Kidney epithelial cell (primary cell): ENCODE measurements around the gene TRIO. TPM values are rescaled to one million over a fixed set of nuclear protein-coding genes. Genes with fewer than 3 reads are reported as not detected.

ENCODE experiments used
- DNase-seq: peaks from one replicate; pipeline ENCODE4 v3.0.0-alpha.2; 2010; ENCODE audit warnings: low read depth
- H3K27me3 ChIP-seq: 2 replicates; pipeline ENCODE4 v1.6.0; 2011; ENCODE audit warnings: low read length; ENCODE audit not compliant: control insufficient read depth, insufficient read depth
- H3K36me3 ChIP-seq: 2 replicates; pipeline ENCODE4 v1.5.1; 2011; ENCODE audit warnings: low read length; ENCODE audit not compliant: control insufficient read depth, insufficient read depth
- H3K4me3 ChIP-seq: 2 replicates; pipeline ENCODE4 v1.5.1; 2011; ENCODE audit warnings: low read depth, mild to moderate bottlenecking, control low read depth, low read length
- total RNA-seq: library from RNA; depleted of rRNA; stranded (reverse); fragments of >200 nt; gene quantifications from 2 replicates; pipeline ENCODE4 v1.2.3, GENCODE V29; 2015
- TF ChIP-seq, protein P1 (sequence below): IDR thresholded peaks from 2 replicates; pipeline ENCODE4 v1.5.1; 2011; ENCODE audit warnings: mild to moderate bottlenecking, moderate library complexity, low read length, control low read depth, inconsistent platforms; ENCODE audit not compliant: insufficient read depth, poor library complexity, severe bottlenecking

TRIO gene
- total RNA-seq, 1 donor from 2014 or later: 174 TPM

DNA sequence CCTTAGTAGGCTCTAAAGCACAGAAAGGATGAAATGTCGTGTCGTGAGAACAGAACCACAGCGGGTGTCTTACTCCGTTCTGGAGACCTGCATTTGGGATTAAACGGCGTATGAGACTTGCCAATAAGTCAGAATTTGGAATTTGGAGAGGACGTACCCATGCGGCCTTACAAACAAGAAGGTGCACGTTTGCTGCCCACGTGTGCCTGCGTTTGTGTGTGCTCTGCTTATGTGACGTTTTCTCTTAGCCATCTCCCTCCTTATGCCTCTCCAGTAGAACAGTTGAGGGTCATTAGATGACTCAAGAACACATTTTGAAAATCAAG lies 266.9 kb downstream of the TRIO start:
- no peaks in the 10 kb centered on the region for H3K27me3 ChIP-seq
- DNase-seq: no peak
- peaks cover 3% of the 10 kb centered on the region for H3K36me3 ChIP-seq
- H3K4me3 ChIP-seq: no peak overlapping the region
- TF ChIP-seq, protein P1, sequence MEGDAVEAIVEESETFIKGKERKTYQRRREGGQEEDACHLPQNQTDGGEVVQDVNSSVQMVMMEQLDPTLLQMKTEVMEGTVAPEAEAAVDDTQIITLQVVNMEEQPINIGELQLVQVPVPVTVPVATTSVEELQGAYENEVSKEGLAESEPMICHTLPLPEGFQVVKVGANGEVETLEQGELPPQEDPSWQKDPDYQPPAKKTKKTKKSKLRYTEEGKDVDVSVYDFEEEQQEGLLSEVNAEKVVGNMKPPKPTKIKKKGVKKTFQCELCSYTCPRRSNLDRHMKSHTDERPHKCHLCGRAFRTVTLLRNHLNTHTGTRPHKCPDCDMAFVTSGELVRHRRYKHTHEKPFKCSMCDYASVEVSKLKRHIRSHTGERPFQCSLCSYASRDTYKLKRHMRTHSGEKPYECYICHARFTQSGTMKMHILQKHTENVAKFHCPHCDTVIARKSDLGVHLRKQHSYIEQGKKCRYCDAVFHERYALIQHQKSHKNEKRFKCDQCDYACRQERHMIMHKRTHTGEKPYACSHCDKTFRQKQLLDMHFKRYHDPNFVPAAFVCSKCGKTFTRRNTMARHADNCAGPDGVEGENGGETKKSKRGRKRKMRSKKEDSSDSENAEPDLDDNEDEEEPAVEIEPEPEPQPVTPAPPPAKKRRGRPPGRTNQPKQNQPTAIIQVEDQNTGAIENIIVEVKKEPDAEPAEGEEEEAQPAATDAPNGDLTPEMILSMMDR: no peak

DNA sequence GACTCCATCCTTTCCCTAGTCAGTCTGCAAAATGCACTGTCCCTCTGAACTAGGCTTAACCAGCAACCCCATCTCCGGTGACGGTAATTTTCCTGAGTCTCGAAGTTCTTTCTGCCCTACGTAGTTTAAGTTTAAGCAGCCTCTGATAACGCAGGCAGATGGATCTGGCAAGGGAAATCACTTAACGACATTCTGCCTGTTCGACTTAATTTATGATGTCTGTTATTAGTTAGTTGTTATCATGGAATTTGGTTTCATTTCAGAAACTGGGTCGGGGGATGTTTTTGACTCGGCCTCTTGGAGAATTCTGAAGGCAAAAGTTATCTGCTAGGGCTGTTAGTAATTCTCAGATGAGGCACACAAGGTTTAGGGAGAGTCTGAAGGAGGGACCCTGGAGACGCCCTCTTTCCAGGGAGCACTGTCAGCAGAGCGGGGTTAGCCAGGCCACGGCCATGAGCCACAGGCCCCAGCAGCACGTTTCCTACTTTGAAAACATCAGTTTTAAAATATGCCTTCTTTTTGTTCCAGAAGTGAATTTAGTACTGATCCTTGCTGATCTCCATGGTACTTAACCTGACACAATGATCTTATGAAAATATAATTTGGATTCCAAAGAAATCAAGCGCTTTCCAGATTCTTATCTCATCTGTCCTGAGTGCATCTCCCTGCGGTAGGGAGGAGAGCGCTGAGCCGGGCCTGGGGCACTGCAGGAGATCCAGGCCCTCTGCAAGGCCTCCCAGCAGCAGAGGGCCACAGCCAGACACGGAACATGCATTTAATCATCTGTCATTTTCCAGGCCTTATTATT lies 267.5 kb downstream of the TRIO start:
- no peak for DNase-seq
- TF ChIP-seq, protein P1: no peak
- Histone ChIP-seq H3K27me3 (no peaks in the 10 kb centered on the region), H3K36me3 (peaks cover 3% of the 10 kb centered on the region), H3K4me3 (no peak overlapping the region)

DNA sequence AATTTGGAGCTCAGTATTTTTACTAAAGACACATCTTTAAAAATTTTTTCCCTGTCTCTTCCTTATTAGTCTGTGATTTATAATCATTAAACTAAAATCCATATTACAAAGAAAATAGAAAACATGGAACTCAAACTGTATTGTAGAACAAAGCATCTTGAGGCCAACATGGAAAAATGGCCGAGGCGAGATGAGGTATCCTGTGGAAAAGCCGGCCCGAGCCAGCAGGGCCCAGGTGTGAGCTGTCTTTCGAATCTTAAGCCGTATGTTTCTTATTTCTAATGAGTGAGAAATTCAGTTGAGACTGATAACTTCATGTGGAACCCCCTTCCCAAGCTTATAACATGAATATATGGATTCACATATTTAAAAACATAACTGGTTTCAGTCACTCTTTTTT lies 268.1 kb downstream of the TRIO start:
- TF ChIP-seq, protein P1: no peak
- no peak for DNase-seq
- Histone ChIP-seq H3K27me3 (no peaks in the 10 kb centered on the region), H3K4me3 (no peak overlapping the region), H3K36me3 (peaks cover 3% of the 10 kb centered on the region)

DNA sequence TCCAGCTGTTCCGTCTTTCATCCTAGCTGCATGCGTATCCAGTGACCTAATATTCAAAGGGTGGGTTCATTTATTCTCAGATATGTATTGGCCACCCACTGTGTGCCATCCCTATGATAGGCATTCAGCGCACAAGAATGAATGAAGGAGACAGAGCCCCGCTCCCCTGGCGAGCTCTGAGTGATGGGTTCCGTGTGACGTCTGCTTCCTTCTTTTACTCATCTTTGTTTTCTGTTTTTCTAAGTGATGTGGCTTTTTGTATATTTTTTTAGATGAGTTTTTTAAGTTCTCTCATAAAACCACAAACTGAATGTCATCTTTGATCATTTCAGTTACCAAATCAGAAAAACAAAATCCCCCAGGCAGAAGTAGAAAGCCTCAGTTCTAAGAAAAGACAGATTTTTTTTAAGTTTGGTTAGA lies 270.2 kb downstream of the TRIO start:
- peaks cover 1% of the 10 kb centered on the region for H3K36me3 ChIP-seq
- DNase-seq: no peak

DNA sequence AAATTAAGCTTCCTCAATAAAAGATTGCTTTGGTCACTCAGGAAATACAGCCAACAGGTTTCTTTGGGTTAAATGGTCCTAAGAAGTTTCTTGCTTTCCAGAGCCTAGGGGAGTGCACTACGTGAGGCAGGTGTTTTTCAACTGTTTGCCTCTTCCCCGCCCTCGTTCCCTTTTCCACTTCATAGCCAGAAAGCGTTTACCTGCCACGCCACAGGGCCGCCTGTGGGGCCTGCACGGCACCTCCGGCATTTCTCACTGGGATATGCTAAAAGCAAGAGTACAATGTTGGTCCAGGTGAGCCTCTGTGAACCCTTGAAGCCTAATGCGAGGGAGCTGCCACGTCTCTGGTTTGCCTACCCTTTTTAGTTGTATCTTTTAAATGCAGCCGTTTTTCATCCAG lies 270.9 kb downstream of the TRIO start:
- Histone ChIP-seq H3K4me3 (no peak overlapping the region), H3K27me3 (no peaks in the 10 kb centered on the region), H3K36me3 (peaks cover 1% of the 10 kb centered on the region)
- TF ChIP-seq, protein P1: no peak
- no peak for DNase-seq

More for the DNA sequence above, 270.2 kb downstream of the TRIO start:
- Histone ChIP-seq H3K27me3 (no peaks in the 10 kb centered on the region), H3K4me3 (no peak overlapping the region)
- TF ChIP-seq, protein P1: no peak

DNA sequence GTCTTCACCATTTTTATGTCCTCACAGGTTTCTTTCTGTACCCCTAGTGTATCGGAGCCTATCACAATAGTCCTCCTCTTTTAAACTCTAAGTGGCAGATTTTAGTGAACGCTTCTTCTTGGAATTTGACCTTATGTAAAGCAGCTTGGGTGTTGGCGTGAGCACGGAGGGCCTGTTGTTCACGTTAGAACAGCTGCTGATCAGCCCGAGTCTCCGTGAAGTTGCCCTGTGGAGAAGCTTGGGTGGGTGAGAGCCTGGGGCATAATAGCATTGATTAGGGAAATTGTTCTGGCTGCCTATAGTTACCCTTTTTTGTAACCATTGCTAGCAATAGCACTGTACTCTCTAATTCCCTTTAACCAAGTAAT lies 271.5 kb downstream of the TRIO start:
- Histone ChIP-seq H3K36me3 (peaks cover 1% of the 10 kb centered on the region), H3K27me3 (no peaks in the 10 kb centered on the region)
- TF ChIP-seq, protein P1: no peak

More for the DNA sequence above, 271.5 kb downstream of the TRIO start:
- no peak overlapping the region for H3K4me3 ChIP-seq
- DNase-seq: no peak
